ENCODE results near the gene OAS3.
A peak's percentile ranks its signal among the peaks of the same experiment; 100 is the strongest.

OAS3 gene

DNA sequence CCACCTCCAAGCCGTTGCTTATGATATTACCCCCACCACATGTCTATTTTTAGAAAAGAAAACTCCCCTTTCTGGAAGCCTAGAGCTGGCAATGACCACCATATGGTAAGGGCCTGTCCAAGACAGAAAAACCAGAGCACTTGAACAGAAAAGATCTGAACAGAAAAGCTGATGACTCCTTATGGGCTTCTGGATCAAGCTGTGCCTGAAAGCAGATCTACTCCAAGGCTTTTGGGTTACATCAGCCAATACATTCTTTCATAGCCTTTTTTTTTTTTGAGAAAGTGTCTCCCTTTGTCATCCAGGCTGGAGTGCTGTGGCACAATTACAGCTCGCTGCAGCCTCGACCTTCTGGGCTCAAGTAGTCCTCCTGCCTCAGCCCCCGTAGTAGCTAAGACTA, 23.3 kb downstream of the OAS3 start:
- DNase-seq (ENCODE audit: low read depth), result no peak

DNA sequence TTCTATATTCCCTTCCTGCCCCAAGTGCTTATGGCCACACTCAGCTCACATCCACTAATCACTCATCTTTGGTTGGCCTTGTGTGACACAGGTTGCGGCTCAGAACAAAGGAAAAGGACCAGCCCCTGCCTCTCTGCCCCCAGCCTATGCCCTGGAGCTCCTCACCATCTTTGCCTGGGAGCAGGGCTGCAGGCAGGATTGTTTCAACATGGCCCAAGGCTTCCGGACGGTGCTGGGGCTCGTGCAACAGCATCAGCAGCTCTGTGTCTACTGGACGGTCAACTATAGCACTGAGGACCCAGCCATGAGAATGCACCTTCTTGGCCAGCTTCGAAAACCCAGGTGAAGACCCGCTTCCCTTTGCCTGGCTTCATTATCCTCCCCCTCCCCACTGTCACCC, 24.3 kb downstream of the OAS3 start:
- no peak for DNase-seq (ENCODE audit: low read depth)

DNA sequence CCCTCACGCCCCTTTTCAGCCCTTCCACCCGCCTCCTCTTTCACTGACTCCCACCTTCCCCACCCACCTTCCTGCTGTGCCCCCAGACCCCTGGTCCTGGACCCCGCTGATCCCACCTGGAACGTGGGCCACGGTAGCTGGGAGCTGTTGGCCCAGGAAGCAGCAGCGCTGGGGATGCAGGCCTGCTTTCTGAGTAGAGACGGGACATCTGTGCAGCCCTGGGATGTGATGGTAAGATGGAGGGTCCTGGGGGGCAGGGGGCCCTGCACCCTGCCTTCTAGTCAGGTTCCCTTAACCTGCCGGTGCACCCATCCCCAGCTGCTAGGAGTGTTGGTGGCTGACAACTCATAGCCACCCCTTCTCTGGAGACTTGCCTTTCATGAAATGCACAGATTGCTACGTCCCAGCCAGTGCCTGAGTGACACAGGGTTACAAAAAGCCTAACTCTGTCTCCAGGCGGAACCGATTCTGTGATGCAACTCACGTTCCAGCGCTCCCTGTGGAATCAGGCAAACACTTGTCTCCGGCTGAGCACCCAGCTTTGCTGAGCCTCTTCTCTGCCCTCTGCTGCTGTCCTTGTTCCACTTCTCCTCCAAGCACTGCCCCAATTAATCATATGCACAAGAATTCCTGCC, 25.1 kb downstream of the OAS3 start:
- no peak for DNase-seq (ENCODE audit: low read depth)

DNA sequence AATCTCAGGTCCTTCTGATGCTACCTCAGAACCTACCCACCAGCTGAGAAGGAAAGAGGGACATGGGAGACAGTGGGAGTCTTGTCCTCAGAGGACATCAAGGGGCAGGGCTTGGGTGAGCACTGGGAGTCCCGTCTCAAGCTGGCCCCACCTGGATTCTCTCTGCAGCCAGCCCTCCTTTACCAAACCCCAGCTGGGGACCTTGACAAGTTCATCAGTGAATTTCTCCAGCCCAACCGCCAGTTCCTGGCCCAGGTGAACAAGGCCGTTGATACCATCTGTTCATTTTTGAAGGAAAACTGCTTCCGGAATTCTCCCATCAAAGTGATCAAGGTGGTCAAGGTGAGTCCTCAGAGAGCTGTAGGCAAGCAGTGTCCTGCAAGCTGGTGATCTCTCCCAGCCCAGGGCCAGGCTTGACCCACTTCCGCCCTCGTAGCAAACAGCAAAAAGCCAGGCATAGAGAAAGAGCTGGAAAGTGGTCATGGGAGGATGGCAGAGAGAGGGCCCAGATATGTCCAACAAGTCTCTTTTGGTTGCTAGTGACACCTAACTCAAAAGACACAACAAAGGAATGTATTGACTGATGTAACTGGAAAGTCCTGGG, 25.9 kb downstream of the OAS3 start:
- DNase-seq (ENCODE audit: low read depth), result no peak

DNA sequence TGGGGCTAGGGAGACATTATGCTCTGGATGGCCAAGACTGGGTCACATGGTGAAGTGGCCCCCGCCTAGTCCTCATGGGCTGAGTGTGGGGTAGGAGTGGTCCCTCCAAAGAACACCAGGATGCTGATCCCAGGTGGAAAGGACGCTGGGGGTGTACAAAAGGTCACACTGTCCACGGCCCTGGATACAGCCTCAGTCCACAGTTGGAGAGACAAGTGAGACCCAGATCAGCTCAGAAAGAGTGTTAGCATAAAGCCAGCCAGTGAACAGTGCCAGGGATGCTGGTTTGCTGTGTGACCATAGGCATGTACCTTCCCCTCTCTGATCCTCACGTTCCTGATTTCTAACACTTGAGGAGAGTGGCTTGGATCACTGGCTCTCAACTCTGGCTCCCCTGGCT, 26.6 kb downstream of the OAS3 start:
- no peak for DNase-seq (ENCODE audit: low read depth)

DNA sequence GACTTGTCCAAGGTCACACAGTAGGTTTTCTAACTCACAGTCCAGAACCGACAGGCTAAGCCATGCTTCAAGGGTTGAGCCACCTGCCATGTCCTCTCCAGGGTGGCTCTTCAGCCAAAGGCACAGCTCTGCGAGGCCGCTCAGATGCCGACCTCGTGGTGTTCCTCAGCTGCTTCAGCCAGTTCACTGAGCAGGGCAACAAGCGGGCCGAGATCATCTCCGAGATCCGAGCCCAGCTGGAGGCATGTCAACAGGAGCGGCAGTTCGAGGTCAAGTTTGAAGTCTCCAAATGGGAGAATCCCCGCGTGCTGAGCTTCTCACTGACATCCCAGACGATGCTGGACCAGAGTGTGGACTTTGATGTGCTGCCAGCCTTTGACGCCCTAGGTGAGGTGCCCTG, 27.4 kb downstream of the OAS3 start:
- DNase-seq (ENCODE audit: low read depth), result no peak

GRCh38 chr12:112967306-112967705, 29.0 kb downstream of the OAS3 start:
- DNase-seq (ENCODE audit: low read depth), result no peak

DNA sequence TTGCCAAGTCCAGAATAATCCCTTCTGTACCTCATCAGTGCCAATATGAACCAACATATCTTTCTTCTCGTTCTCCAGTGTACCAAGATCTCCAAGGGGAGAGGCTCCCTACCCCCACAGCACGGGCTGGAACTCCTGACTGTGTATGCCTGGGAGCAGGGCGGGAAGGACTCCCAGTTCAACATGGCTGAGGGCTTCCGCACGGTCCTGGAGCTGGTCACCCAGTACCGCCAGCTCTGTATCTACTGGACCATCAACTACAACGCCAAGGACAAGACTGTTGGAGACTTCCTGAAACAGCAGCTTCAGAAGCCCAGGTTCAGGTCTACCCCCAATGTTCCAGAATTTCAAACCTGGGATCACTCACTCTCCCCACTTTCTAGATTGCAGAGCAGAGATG, 29.6 kb downstream of the OAS3 start:
- no peak for DNase-seq (ENCODE audit: low read depth)

DNA sequence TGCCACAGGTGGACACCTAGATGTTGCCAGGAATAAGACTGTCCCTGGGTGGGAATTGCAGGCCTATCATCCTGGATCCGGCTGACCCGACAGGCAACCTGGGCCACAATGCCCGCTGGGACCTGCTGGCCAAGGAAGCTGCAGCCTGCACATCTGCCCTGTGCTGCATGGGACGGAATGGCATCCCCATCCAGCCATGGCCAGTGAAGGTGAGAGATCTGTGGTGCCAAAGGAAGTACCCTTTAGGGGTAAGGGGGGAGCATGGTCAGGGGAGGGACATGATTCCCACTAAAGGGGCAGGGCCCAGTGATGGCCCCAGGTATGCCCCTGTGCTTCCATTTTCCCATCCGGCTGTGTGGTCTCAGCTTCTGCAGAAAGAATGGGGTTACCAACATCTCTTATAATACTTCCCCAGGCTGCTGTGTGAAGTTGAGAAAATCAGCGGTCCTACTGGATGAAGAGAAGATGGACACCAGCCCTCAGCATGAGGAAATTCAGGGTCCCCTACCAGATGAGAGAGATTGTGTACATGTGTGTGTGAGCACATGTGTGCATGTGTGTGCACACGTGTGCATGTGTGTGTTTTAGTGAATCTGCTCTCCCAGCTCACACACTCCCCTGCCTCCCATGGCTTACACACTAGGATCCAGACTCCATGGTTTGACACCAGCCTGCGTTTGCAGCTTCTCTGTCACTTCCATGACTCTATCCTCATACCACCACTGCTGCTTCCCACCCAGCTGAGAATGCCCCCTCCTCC, 31.5 kb downstream of the OAS3 start:
- DNase-seq (ENCODE audit: low read depth), result no peak

DNA sequence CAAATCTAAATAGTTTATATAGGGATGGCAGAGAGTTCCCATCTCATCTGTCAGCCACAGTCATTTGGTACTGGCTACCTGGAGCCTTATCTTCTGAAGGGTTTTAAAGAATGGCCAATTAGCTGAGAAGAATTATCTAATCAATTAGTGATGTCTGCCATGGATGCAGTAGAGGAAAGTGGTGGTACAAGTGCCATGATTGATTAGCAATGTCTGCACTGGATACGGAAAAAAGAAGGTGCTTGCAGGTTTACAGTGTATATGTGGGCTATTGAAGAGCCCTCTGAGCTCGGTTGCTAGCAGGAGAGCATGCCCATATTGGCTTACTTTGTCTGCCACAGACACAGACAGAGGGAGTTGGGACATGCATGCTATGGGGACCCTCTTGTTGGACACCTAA, 32.1 kb downstream of the OAS3 start:
- DNase-seq (ENCODE audit: low read depth), result no peak

DNA sequence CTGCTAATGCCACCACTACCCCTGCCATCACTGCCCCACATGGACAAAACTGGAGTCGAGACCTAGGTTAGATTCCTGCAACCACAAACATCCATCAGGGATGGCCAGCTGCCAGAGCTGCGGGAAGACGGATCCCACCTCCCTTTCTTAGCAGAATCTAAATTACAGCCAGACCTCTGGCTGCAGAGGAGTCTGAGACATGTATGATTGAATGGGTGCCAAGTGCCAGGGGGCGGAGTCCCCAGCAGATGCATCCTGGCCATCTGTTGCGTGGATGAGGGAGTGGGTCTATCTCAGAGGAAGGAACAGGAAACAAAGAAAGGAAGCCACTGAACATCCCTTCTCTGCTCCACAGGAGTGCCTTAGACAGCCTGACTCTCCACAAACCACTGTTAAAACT, 33.0 kb downstream of the OAS3 start:
- DNase-seq (ENCODE audit: low read depth), result no peak

- no peak for DNase-seq (ENCODE audit: low read depth)
Observed at GRCh38 chr12:112973011-112973735, 34.9 kb downstream of the OAS3 start.

DNA sequence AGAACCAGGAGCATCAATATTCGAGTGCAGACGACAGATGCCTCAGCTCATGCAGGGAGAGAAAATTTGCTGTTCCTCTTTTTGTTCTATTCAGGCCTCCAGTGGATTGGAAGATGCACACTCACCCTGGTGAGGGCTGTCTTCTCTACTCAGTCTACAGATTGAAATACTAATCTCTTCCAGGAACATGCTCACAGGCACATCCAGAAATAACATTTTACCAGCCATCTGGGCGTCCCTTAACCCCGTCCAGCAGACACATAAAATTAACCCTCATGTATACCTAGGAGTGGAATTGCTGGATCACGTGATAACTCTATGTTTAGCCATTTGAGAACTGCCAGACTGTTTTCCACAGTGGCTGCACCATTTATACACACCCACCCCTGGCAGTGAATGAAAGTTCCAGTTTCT, 35.6 kb downstream of the OAS3 start:
- no peak for DNase-seq (ENCODE audit: low read depth)

DNA sequence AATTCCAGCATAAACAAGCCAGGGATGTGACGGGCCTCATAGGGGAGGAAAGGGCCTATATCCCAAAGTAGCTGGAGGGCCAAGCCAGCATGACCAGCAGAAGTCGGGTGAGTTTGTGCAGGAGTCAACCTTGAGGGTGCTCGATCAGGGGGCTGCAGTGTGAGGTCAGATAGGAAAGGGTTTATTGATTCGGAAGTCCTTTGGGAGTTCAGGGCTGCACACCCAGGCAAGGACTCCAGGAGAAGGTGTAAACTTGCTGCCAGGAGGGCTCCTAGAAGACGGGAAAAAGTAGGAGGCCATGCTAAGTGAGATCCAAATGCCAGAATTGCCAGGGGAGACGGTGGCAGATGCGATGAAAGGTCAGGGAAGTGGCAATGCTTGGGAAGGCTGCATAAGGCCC, 36.6 kb downstream of the OAS3 start:
- DNase-seq (ENCODE audit: low read depth), result no peak

GRCh38 chr12:112977139-112977538, 38.9 kb downstream of the OAS3 start:
- DNase-seq (ENCODE audit: low read depth), result no peak

- no peak for DNase-seq (ENCODE audit: low read depth)
Observed at GRCh38 chr12:112977641-112978040, 39.4 kb downstream of the OAS3 start.

DNA sequence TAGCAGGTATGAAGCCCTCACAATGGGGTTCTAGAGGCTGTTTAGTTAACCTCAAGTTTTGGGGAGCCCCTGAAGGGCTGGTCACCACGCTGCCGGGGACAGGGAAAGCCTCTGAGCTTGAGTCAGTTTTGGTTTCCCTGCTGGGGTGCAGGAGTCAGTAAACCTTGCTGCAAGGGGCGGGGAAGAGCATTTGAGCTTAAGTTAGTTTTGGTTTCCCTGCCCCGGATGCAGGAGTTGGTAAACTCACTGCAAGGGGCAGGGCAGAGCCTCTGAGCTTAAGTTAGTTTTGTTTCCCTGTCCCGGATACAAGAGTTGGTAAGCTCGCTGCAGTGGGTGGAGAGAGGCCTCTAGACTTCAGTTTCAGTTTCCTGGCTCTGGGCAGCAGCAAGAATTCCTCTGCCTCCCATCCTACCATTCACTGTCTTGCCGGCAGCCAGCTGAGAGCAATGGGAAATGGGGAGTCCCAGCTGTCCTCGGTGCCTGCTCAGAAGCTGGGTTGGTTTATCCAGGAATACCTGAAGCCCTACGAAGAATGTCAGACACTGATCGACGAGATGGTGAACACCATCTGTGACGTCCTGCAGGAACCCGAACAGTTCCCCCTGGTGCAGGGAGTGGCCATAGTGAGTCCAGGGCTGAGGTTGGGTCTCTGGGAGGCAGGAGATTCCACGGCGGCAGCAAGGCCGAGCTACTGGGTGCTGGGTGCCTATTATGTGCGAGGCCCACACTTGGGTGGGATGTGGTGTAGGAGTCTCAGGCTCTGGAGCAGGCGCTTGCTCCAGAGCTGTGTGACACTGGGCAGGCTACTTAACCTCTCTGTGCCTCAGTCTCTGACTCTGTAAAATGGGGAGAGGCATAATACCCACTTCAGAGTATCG, 40.1 kb downstream of the OAS3 start, which contains the start of gene OAS2:
OAS2 (plus strand) TSS at position 357 of the 878 bp plus-strand sequence; CDS start at position 447, 90 bp downstream.
- DNase-seq (ENCODE audit: low read depth), result peak; percentile 53

- no peak for DNase-seq (ENCODE audit: low read depth)
Observed at GRCh38 chr12:112979041-112979680, 40.9 kb downstream of the OAS3 start.

DNA sequence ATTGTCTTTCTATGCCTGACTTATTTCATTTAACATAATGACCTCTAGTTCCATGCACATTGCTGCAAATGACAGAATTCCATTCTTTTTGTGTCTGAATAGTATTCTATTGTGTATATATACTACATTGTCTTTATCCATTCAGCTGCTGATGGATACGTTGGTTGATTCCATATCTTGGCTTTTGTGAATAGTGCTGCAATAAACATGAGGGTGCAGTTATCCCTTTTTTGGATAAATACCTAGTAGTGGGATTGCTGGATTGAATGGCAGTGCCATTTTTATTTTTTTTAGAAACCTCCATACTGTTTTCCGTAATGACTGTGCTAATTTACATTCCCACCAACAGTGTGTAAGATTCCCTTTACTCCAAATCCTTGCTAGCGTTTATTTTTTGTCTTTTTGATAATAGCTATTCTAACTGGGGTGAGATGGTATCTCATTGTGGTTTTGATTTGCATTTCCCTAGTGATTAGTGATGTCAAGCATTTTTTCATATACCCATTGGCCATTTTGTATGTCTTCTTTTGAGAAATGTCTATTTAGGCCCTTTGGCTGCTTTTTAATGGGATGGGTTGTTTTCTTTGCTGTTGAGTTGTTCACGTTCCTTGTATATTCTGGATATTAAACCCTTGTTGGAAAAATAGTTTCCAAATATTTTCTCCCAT, 42.4 kb downstream of the OAS3 start:
- no peak for DNase-seq (ENCODE audit: low read depth)

- no peak for DNase-seq (ENCODE audit: low read depth)
Observed at GRCh38 chr12:112985642-112986290, 47.5 kb downstream of the OAS3 start.

Data from stimulated activated CD8-positive, alpha-beta memory T cell treated with anti-CD3 and anti-CD28 coated beads, Interleukin-4, amount 100 ng/mL, for 24 hours (primary cell).